Stomach (tissue), 4 donors: ENCODE measurements around the gene ZNF670.

Experiments
- POLR2A ChIP-seq, 4 donors: fragments of 450-650 bp; IDR thresholded peaks; one replicate each; pipeline ENCODE4 v1.6.1; 2016; ENCODE audit warnings: antibody characterized with exemption in 4 of 4, control low read depth in 2 of 4, mild to moderate bottlenecking in 1 of 4, moderate library complexity in 1 of 4
- POLR2AphosphoS5 ChIP-seq, 3 donors: sonication (generic); formaldehyde crosslinking; IDR thresholded peaks; one replicate each; pipeline ENCODE4 v1.6.1; 2016; ENCODE audit warnings: antibody characterized with exemption in 3 of 3
- TF ChIP-seq, protein P1 (sequence below), 7 experiments: fragments of 450-650 bp in 4 of 7; fragments of 200-600 bp in 3 of 7; sonication (generic) in 3 of 7; IDR thresholded peaks; one replicate each; pipeline ENCODE4 v1.5.1; 2016 to 2019; ENCODE audit warnings: antibody characterized with exemption in 7 of 7, control low read depth in 2 of 7, mild to moderate bottlenecking in 1 of 7

GRCh38 chr1:247113094-247113497 lies 34.5 kb upstream of the ZNF670 start:
- TF ChIP-seq POLR2A (IDR thresholded peaks at IDR 0.05) (no peak), POLR2AphosphoS5 (IDR thresholded peaks at IDR 0.05) (no peak)
- TF ChIP-seq, protein P1, sequence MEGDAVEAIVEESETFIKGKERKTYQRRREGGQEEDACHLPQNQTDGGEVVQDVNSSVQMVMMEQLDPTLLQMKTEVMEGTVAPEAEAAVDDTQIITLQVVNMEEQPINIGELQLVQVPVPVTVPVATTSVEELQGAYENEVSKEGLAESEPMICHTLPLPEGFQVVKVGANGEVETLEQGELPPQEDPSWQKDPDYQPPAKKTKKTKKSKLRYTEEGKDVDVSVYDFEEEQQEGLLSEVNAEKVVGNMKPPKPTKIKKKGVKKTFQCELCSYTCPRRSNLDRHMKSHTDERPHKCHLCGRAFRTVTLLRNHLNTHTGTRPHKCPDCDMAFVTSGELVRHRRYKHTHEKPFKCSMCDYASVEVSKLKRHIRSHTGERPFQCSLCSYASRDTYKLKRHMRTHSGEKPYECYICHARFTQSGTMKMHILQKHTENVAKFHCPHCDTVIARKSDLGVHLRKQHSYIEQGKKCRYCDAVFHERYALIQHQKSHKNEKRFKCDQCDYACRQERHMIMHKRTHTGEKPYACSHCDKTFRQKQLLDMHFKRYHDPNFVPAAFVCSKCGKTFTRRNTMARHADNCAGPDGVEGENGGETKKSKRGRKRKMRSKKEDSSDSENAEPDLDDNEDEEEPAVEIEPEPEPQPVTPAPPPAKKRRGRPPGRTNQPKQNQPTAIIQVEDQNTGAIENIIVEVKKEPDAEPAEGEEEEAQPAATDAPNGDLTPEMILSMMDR (IDR thresholded peaks at IDR 0.05): no peak
